ENCODE measurements around the gene IFITM10.
"Not testable (repeated sequence)": the region's sequence is repeated elsewhere in the genome, so short reads cannot be mapped to it uniquely, and the experiment has no call there.

Gene IFITM10

GRCh38 chr11:1779034-1779805 lies 28.8 kb upstream of the IFITM10 start:
- intact Hi-C loops (cut with DNase I), result no loop called here
- DNase-seq, result peak in 2 of 42 donors; percentile 7 to 17

DNA sequence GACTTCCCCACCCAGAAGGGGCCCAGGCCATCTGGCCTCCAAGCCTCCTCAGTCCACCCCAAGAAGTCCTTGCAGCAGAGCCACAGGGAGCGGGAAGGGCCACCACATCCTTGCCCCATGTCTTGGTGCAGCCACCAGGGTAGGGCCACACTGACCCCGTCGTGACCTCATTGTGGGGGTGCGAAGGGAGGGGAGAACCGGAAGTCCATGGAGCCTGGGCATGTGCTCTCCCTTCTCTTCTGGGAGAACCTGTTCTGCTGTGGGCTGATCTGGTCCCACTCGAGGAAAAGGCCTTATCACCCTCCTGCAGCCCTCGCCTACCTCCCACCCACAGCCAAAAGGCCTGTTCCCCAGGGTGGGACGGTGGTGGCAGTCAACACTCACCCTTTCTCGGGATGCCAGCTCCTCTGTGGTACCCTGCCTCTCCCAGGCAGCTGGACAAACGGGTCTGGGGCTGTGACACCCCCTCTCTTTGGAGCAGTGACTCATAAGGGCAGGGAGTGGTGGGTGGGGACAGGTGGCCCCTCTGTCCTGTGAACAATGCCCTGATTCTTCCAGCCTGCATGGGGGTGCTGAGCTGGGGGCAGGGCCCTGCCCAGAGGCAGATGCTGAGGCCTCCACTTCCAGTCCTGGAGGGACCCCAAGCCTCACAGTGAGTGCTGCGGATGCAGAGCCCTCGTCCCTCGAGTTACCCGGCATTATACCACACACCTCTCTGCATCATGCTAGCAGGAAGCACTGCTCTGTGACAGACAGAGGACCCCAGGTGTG lies 27.9 kb upstream of the IFITM10 start:
- intact Hi-C loops (cut with DNase I), result no loop called here
- DNase-seq, result peak in 5 of 42 donors; percentile 3 to 30 (median 14)

- intact Hi-C loops (cut with DNase I), result no loop called here
- DNase-seq, result peak in 8 of 42 donors; percentile 2 to 50 (median 28)
Measured at GRCh38 chr11:1777737-1778136, 27.3 kb upstream of the IFITM10 start.

- intact Hi-C loops (cut with DNase I), result no loop called here
Measured at GRCh38 chr11:1776944-1777715, 26.7 kb upstream of the IFITM10 start.

GRCh38 chr11:1776331-1776851 lies 26.0 kb upstream of the IFITM10 start:
- intact Hi-C loops (cut with DNase I), result no loop called here
- peak in 3 of 42 donors; percentile 1 to 7 (median 5) for DNase-seq

More at GRCh38 chr11:1776944-1777715, 26.7 kb upstream of the IFITM10 start:
- peak in 3 of 42 donors; percentile 5 to 8 (median 6) for DNase-seq

- peak in 8 of 42 donors; percentile 1 to 34 (median 8) for DNase-seq
- intact Hi-C loops (cut with DNase I), result no loop called here
Measured at GRCh38 chr11:1774886-1775285, 24.5 kb upstream of the IFITM10 start.

GRCh38 chr11:1773994-1774550 lies 23.7 kb upstream of the IFITM10 start:
- intact Hi-C loops (cut with DNase I), result no loop called here
- peak in 9 of 42 donors; percentile 0 to 39 (median 17) for DNase-seq

DNA sequence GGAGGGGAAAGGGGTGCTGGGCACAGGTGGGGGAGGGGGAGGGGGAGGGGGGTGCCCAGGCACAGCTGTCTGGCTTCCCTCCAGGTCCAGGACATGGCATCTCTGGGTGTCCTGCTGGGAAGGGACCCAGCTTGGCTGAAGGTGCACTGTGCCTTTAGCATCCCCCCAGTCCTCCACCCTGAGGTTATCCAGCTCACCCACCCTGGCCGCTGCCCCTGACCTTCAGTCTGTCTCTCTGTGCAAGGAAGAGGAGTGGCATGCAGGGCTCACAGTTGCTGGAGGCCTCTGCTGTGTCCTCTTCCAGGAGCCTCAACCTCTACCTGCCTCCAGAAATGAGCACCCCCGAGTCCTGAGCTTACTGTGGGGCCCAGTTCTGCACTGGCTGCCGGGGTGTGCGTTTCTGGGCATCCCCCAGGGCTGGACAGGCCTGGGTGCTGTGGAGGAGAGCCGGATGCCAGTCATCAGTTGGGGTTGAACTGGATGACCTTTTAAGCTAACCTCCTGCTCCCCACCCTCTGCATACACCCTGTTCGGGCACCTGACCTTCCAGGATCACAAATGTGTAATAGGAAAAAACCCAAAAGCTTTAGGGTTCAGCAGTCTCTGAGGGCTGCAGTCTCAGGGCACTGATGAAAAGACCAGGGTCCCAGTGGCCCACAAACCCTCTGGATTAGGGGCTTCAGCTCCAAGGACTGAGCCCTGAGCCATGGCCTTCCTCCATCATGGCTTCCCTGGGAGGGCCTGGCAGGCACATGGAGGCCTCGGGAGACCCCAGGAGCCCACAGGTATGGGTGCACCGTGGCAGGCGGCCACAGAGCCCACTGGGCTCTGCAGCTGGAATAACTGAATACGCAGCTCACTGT lies 23.0 kb upstream of the IFITM10 start:
- intact Hi-C loops (cut with DNase I), result no loop called here
- peak in 13 of 42 donors; percentile 1 to 37 (median 12) for DNase-seq

- peak in 40 of 42 donors; percentile 48 to 94 (median 77) for DNase-seq
Measured at GRCh38 chr11:1772270-1773130, 22.1 kb upstream of the IFITM10 start.

GRCh38 chr11:1771700-1772099 lies 21.3 kb upstream of the IFITM10 start:
- intact Hi-C loops (cut with DNase I), result no loop called here
- DNase-seq, result peak in 31 of 42 donors; percentile 23 to 88 (median 63)

More at GRCh38 chr11:1772270-1773130, 22.1 kb upstream of the IFITM10 start:
- intact Hi-C loops (cut with DNase I), result no loop called here

DNA sequence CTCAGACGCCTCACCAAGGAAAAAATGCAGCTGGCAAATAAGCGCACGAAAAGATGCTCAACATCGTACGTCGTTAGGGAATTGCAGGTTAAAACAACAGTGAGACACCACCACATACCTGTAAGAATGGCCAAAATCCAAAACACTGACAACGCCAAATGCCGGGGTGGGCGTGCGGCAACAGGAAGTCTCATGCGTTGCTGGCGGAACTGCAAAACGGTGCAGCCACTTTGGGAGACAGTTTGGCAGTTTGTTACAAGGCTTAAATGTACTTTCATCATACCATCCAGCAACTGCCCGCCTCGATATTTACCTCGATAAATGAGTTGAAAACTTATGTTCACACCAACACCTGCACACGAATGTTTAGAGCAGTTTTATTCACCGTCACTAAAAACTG lies 20.9 kb upstream of the IFITM10 start:
- peak in 17 of 42 donors; percentile 1 to 39 (median 12) for DNase-seq
- intact Hi-C loops (cut with DNase I), result no loop called here

GRCh38 chr11:1770528-1770927 lies 20.1 kb upstream of the IFITM10 start:
- DNase-seq, result peak in 14 of 42 donors; percentile 0 to 36 (median 4)
- intact Hi-C loops (cut with DNase I), result no loop called here

GRCh38 chr11:1770061-1770460 lies 19.7 kb upstream of the IFITM10 start:
- DNase-seq, result peak in 9 of 42 donors; percentile 0 to 35 (median 11)
- intact Hi-C loops (cut with DNase I), result no loop called here

DNA sequence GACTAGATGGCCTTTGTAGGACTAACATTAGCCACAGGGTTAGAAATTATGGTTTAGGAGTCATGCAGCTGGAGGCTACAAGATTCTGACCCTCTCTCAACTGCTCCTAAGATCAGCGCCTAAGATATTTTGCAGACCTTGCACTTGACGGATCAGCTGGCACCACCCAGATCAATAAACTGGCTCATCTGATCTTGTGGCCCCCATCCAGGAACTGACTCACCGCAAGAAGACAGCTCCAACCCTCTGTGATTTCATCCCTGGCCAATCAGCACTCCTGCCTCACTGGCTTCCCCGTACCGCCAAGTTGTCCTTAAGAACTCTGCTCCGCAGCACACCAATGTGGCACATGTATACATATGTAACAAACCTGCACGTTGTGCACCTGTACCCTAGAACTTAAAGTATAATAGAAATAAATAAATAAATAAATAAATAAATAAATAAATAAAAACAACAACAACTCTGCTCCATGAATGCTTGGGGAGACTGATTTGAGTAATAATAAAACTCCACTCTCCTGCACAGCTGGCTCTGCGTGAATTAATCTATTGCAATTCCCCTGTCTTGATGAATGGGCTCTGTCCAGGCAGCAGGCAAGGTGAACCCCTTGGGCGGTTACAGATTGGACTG lies 19.0 kb upstream of the IFITM10 start:
- intact Hi-C loops (cut with DNase I), result not testable (repeated sequence)
- peak in 11 of 42 donors; percentile 0 to 27 (median 6) for DNase-seq

- peak in 5 of 42 donors; percentile 4 to 25 (median 9) for DNase-seq
- intact Hi-C loops (cut with DNase I), result no loop called here
Measured at GRCh38 chr11:1768141-1768469, 17.7 kb upstream of the IFITM10 start.

- peak in 7 of 42 donors; percentile 1 to 40 (median 5) for DNase-seq
- intact Hi-C loops (cut with DNase I), result no loop called here
Measured at GRCh38 chr11:1767399-1768140, 17.2 kb upstream of the IFITM10 start.

Measured in head of caudate nucleus (tissue), 42 donors.